Measurements from ENCODE around the gene CRYGB.

DNA sequence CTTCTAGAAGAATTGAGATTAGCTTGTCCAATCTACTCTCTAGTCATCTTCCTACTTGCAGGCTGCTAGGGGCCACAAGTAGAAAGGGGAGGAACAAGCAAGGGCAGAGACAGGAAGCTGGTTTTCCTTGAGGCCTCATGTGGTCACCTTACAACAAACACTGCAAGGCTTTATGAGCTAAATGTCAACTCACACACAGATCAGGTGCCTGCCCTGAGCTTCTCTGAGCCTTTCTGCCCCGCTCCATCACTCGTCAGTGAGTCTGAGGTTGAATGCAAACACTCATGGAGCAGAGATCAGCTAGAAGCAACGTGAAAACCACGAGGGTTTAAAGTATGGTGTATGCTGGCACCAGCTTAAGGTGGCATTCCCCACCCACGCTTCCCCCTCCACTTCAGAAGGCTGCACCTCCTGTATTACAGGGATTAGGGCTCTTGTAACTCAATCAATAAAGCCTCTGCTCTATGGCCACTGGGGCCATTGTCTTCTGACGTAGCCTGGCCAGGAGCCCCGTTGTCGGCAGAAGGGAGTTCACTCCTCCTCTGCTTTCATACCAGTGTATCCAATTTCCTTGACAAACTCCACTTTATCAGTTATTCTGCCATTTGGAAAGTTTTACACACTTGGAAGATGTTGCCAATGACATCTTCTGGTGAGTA lies 10.9 kb downstream of the CRYGB start:
- TF ChIP-seq EZH2 (IDR thresholded peaks at IDR 0.05; ENCODE audit: insufficient read depth, poor library complexity, severe bottlenecking) (no peak), EZH2phosphoT487 (IDR thresholded peaks at IDR 0.05; ENCODE audit: insufficient read depth, low read depth) (no peak)
